HG02798 (cell line): ENCODE measurements around the gene TET3.
A peak's percentile ranks its signal among the peaks of the same experiment; 100 is the strongest.

ENCODE experiments used
- ATAC-seq: cut with Tn5 transposase; IDR thresholded peaks from one replicate; pipeline ENCODE4 v1.9.1; 2021; ENCODE audit warnings: mild to moderate bottlenecking; ENCODE audit not compliant: unreplicated experiment, poor library complexity

Gene TET3

DNA sequence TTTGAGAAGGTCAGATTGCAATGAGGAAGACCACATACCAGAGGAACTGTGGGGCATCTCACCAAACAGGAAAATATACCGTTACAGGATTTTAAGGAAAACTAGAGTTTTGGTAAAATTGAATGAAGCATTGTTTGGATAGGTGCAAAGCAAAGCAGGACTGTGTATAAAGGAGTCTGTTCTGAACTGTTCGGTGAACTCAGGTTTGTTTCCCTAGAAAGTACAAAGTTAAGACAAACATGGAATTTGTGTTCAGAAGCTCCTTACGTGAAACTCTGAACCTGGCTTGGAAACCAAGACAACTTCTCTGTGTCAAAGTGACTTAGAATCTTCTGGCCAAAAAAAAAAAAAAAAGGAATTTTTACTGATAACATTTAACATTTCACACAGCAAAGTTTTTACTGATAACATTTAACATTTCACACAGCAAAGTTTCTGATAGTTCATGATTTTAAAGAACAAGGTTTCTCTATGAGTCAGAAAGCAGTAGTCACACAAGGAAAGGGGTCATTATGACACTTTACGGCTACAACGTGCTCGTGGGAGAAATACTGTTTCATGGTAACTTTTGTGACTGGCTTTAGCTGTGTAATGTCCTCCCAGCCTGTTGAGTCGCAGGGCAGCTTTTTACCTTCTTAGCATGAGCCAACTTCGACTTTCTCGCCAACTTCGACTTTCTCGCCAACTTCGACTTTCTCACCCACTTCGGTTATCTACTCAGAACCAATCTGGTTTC, 21.2 kb upstream of the TET3 start:
- peak; percentile 77 for ATAC-seq

DNA sequence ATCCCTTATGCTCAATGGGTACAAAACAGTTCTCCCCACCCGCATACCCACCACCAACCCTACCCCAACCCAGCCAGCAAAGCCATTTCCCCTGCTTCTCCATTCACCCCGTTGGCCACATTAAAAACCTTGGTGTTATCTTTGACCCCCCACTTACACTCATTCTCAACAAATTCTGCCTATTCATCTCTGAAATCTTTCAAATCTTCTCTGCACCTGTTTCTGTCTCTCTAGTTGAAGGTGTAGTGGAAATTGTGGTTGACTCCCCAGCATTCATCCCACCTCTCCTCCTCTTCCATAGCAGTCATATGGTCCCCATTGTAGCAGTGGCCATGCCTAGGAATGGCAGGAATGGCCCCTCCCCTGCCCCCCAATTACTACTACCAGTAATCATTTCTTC, 20.5 kb upstream of the TET3 start:
- ATAC-seq: no peak

DNA sequence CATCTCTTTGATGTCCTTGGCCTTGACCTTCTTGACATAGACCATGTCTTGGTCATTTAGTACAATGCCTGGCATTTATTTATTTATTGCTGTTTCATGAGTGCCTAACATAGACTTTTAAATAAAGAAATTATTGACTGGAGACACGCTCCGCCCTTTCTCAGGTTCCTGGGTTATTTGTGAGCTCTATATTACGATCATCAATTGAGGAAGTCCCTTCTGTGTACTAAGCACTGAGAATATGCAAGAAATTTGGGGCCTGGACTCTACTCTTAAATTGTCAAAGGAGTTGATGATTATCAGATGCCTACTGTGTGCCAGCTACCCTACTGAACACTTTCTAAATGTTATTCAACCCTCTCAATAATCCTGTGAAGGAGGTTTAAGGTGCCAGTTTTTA, 19.7 kb upstream of the TET3 start:
- no peak for ATAC-seq

DNA sequence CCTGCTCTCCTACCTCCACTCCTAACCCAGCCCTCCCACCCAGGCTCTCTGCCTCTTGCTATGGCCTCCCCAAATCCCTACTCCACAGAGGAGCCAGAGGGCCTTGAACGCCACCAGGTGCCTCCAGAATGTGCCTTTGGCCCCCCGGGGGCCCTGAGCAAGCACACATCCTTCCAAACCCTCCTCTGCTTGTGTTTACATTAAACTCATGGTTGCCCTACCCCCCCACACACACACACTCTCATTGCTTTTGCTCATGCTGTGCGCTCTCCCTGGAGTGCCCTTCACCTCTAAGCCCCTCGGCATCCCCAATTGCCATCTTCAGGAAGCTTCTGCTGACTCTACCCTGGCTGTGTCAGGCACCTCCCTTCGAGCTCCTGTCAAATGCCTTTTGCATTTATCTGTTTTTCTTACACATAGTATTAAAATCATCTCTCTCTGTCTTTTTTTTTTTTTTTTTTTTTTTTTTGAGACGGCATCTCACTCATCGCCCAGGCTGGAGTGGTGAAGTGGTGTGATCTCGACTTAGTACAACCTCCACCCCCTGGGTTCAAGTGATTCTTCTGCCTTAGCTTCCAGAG, 16.3 kb upstream of the TET3 start:
- no peak for ATAC-seq

DNA sequence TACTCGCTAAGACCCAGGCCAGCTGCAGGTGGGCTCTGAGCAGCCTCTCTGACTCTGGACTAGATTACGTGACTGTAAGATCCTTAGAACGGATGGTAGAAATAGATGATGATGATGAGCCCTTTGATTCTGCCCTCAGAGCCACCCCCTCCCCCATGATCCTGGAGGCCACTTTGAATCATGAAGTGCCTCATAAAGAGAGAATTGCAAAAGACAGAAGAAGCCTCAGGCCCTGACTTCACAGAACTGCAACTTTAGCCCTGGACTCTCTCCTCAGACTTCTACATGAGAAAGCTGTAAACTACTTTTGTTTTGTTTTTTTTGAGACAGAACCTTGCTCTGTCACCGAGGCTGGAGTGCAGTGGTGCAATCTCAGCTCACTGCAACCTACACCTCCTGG, 15.4 kb upstream of the TET3 start:
- no peak for ATAC-seq

DNA sequence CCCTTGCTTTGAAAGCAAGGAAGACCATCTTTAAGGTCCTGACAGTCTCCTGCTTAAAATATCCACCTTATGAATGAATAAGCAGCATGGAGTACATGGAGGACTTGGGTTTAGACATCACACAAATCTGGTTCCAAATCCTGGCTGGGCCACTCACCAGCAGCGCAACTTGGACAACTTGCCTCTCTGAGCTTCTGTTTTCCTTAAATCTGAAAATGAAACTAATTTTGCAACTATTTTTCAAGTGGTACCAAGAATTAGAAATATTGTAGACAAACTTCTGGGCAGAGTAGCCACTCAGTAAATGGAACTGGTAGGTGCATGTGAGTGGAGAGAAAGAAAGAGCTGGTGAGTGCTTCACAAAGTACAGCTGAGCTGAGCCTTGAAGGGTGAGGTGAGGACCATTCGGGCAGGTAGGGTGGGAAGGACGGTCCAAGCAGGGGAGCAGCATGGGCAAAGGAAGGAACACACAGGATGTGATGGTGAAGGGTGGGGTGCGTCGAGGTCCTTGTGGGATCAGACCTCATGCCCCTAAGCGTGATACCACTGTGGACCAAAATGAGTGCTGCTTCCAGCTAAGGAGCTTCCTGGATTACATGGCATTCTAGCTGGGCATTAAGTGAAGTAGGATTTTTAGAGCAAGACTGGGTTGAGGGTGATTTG, 14.4 kb upstream of the TET3 start:
- no peak for ATAC-seq

DNA sequence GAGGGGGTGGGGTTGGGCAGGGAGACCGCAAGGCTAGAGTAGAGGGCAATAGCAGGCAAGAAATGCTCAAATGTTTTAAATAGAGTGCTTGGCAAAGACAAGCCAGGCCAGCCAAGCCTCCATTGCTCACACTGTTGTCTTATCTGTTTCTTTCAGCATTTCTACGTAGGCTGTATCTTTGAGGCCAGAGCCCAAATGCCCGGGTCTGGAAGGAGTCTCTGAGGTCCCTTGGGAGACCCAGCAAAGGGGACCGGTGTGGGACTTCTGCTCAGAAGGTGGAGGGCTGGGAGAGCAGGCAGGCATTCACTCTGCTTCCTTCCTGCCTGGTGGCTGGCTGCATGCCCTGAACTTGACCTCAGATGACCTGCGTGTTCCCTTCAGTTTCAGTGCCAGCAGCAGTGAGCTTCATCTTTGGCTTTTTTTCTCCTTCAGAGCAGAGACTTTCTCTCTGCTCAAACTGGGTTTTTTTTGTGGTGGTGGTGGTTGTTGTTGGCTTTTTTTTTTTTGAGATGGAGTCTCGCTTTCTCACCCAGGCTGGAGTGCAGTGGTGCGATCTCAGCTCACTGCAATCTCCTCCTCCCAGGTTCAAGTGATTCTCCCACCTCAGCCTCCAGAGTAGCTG, 13.7 kb upstream of the TET3 start:
- ATAC-seq: peak; percentile 80

DNA sequence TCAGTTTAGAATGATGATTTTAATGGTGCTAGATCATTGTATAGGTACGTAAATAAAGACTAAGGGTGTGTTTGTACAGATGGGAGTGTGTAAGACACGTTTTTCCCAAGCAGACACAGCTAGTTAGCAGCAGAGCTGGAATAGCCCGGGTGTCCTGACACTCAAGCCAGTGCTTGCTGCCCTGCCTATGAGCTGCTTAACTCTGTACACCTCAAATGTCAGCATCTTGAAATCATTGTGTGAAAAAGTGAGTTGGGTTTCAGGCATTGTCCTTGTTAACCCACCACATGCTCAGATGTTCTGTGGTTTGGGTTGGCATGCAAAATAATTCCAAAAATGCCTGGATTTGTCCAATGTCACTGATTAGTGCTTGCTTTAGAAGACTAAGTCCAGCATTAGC, 13.0 kb upstream of the TET3 start:
- ATAC-seq: no peak

DNA sequence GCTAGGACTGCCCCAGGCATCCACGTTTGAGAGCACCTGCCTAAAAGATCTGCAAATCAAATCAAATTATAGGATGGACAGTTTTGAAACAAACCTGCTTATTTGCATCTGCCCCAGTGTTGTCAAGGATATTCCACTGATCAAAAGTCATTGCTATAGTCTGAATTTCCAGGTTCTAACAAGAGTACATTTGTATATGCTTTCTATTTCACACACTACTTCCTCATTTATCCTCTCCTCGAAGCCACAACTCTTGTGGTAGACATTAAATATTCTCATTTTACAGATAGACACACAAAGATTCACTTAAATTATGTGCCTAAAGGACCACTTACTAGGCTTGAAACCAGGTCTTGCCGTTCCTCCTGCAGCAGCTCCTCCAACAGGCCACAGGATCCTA, 11.9 kb upstream of the TET3 start:
- no peak for ATAC-seq

DNA sequence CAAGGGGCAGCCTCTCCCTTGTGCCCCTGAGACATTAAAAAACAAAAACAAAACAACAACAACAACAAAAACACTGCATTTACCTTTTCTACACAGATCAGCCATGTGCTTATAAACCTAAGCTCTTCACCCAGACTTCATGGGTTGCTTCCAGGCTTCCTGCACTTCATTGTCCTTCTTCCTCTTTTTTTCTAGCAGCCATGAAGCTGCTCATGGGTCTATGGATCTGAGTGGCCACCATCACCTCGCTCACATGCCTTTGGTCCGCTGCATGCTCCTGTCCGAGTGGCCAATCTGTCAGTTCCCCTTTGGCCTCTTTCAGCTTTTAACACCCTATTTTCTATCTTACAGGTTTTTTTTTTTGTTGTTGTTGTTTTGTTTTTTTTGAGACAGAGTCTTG, 9.0 kb upstream of the TET3 start:
- ATAC-seq: no peak

DNA sequence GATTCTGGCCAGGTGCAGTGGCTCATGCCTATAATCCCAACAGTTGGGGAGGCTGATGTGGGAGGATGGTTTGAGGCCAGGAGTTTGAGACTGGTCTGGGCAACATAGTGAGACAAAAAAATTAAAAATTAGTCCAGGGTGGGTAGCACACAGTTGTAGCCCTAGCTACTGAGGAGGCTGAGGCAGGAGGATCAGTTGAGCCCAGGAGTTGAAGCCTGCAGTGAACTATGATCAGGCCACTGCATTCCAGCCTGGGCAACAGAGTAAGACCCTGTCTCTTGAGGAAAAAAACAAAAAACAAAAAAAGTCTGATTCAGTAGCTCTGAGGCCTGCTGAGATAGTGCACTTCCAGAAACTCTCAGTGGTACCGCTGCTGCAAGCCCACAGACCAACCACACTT, 7.9 kb upstream of the TET3 start:
- ATAC-seq: no peak

DNA sequence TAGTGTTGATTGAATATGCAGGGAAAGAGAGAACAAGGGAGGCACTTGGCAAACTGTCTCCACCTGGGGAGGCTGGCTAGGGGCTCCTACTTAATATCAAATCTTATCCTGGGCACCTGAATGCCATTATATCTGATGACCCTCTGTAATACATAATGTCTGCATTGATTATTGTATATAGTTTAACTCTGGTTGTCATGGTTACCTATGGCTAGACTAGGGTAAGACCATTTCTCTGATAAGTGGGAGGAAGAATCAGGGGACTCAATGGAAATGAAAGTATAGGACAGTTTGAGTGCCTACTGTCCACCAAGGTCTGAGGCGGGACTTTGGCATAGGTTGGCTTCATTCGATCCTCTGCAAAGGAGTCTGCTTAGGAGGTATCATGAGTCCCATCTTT, 7.2 kb upstream of the TET3 start:
- no peak for ATAC-seq

DNA sequence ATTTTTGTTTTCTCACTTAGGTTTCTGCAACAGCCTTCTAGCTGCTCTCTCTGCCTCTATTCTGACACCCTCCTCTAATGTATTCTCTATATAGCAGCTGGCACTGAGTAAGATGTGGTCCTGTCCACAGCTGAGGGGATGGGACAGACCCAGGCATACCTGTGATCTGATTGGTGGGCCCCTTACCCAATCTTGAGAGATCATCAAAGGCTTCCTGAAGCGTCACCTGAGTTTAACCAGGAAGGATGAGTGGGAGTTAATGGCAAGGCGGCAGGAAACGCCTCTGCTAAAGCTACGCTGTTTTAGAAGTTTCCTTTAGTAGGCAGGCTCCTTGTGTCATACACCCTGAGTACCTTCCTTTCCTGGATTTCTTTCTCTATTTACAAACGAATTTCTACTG, 5.7 kb upstream of the TET3 start:
- no peak for ATAC-seq

DNA sequence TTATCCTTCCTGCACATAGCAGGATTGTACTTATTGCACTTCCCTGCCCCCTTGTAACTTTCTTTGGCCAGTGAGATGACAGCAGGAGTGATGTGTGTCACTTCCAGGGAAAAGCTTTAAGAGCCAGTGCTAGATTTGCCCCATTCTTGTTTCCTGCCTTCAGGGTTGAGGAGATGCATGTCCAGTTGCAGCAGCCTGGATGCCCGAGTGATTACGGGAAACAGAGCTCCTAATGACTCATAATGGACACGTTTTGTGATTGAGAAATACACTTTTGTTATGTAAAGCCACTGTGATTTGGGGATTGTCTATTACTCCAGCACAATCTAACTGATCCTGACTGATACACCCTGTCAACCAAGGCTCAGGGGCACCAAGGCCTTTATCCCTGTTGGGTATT, 5.0 kb upstream of the TET3 start:
- ATAC-seq: no peak

DNA sequence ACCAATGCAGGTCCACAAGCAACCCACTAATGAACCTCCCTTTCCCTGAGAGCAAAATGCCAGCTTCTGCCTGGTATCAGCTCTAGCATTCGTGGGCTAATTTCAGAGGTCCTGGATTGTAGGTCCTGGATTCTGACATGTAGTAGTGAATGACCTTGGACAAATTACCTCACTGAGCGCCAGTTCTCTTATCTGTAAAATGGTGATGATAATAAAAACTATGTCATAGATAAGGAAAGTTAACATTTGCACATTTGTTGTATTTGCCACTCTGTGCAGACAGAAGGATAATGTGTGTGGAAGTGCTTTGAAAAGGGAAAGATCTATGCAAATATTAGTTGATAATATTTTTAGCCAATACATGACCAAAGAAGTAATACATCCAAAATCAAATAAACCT, 4.1 kb upstream of the TET3 start:
- no peak for ATAC-seq

DNA sequence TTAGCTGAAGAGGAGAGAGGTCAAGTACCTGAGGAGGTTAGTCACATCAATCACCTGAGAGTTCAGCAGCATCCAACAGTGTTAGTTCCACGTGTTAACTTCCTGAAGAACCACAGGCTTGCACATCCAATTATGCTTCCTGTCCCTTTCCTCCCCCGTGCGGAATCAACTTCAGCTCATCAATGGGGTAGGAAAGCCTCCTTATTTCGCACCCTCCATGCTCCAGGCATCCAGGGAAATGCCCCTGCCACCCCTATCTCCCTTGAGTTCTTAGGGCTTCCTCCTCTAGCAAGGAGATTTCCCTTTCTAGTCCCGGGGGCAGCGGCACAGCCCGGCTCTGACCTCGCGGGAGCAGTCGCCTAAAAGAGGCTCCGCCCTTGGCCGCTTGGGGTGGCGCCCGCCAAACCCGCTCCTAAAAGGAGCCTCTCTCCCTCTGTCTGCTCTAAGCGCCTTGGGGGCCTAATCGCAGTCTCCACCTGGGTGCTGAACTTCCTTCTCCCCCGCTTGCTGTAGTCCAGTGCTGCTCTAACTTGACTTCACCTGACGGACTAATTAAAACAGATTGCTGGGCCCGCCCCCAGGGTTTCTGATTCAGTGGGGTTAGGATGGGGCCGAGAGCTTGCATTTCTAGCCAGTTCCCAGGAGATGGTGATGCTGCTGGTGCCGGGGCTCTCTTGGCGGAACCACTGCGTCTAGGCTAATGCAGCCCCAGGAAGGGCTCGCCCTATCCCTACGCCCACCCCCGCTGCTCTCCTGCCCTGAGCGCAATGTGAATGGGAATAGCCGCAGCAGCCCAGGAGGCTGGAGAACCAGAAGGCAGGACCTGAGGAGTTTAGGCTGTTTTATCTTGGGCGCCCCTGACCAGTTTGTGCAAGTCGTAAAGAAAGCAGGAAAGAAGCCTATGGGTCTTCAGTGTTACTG, 3.4 kb upstream of the TET3 start:
- ATAC-seq: peak; percentile 37

DNA sequence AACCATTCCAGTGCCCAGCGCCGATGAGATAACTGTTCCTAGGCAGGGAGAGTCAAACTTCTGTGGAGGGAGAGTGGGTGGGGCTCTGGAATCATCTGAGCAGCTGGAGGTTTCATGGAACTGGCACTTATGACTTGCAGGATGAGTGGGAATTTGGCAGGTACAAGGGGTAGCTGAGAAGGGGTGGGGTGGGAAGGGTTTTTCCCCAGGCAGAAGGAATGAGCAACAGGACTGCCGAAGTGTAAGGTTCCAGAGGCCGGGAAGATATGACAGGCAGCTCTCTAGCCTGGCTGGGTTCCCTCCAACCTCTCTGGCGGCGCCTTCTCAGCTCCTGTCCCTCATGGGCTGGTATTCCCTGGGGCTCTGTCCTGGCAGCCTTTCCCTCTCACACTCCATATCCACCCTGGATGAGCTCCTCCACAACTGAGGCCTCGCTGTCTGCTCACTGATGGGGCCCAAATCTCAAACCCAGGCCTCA, 2.5 kb upstream of the TET3 start:
- ATAC-seq: no peak

DNA sequence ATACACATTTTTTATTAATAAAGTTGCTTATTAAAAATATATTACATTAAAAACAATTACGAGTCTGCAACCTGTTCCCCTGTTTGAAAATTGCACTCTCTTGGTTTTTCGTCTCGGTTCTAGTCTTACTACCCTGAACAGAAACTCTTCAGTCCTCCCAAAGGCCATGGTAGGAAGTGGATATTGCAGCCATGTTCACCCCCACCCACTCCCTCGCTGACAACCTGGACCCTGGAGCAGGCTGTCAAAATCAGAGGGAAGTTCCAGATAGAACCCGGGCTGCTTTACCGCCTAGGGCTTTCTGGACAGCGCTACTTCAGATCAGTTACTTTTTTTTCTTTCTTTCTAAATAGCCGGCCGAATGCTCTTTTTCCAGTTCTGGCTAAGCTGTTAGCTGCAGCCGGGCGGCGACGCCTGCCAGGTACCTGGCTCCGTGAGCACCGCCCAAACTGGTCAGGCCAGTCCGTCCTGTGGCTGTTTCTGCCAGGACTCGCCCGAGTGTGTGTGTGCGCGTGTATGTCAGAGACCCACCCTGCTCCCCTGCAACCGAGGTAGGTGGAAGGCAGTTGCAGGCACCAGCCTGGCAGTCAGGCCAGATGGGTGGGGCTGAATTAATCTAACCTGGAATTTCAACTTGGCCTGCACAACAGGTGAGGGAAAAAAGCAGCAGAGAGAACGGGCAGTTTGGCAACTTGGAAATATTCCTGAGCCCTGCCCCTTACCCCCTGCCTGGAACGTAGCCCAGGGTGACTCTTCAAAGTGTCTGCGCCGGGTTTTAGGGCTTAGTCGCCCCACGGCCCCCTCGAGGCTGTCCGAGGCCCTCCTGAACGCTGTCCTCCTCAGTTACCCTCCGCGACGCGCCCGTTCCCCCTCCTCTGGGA, 1.1 kb upstream of the TET3 start:
- no peak for ATAC-seq

DNA sequence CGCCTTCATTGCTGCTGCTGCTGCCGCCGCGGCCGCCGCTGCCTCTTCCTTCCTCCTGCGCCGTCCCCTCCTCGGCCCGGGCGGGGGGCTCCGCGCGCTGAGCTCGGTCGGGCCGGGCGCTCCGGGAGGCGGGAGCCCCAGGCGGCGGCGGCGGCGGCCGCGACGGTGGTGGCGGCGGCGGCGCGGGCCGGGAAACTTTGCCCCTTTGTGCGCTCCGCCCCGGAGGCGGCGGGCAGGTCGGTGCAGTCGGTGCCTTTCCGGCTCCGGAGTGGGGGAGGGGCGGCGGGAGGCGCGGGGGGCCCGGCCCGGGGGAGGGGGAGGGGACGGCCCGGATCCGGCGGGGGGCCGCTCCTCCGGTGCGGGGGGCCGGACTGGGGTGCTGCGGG, 205 bp downstream of the TET3 start:
- peak; percentile 25 for ATAC-seq
